Stimulated activated effector memory CD8-positive, alpha-beta T cell treated with anti-CD3 and anti-CD28 coated beads, Interleukin-12 subunit alpha, Interleukin-12 subunit beta, amount 100 ng/mL, for 72 hours (primary cell): Measurements from ENCODE around the gene SERPINF2.
A peak's percentile ranks its signal among the peaks of the same experiment; 100 is the strongest.
"Not testable (repeated sequence)": the region's sequence is repeated elsewhere in the genome, so short reads cannot be mapped to it uniquely, and the experiment has no call there.

Source experiments
- ATAC-seq: fragments of 150-1000 bp; cut with Tn5 transposase; 2 replicates; pipeline ENCODE4 v1.10.0; 2021
- DNase-seq, 2 donors: peaks; one replicate each; pipeline ENCODE4 v3.0.0; 2021 to 2022; ENCODE audit warnings: low spot score in 2 of 2
- H3K27ac Mint-ChIP-seq: one replicate; pipeline ENCODE4 v1.8.0; 2022; ENCODE audit warnings: mild to moderate bottlenecking, mixed read lengths
- H3K36me3 Mint-ChIP-seq: one replicate; pipeline ENCODE4 v1.8.0; 2022; ENCODE audit warnings: mild to moderate bottlenecking, mixed read lengths
- H3K4me1 Mint-ChIP-seq: one replicate; pipeline ENCODE4 v1.8.0; 2022; ENCODE audit warnings: mixed read lengths
- H3K4me3 Mint-ChIP-seq: one replicate; pipeline ENCODE4 v1.8.0; 2022; ENCODE audit warnings: mild to moderate bottlenecking, mixed read lengths
- H3K9me3 Mint-ChIP-seq: one replicate; pipeline ENCODE4 v1.8.0; 2022; ENCODE audit warnings: mixed read lengths

Gene SERPINF2

GRCh38 chr17:1776857-1777256, 34.2 kb downstream of the SERPINF2 start:
- Mint-ChIP-seq H3K4me1 (peaks cover 5% of the 10 kb centered on the region), H3K9me3 (no peaks in the 10 kb centered on the region), H3K4me3 (no peak overlapping the region), H3K27ac (peak overlapping the region; percentile 71), H3K36me3 (peaks cover 27% of the 10 kb centered on the region)
- ATAC-seq = no peak
- DNase-seq = no peak

GRCh38 chr17:1779571-1780131, 37.0 kb downstream of the SERPINF2 start:
- Mint-ChIP-seq H3K36me3 (peaks cover 53% of the 10 kb centered on the region), H3K27ac (no peak overlapping the region), H3K9me3 (no peaks in the 10 kb centered on the region), H3K4me1 (no peaks in the 10 kb centered on the region), H3K4me3 (no peak overlapping the region)
- DNase-seq (no peak), ATAC-seq (no peak)

GRCh38 chr17:1782171-1782567, 39.5 kb downstream of the SERPINF2 start:
- DNase-seq = no peak
- Mint-ChIP-seq H3K27ac (peak overlapping the region; percentile 34), H3K9me3 (no peaks in the 10 kb centered on the region), H3K4me3 (no peak overlapping the region), H3K36me3 (peaks cover 75% of the 10 kb centered on the region), H3K4me1 (no peaks in the 10 kb centered on the region)
- no peak for ATAC-seq

GRCh38 chr17:1783271-1783670, 40.6 kb downstream of the SERPINF2 start:
- no peak for DNase-seq
- no peaks in the 10 kb centered on the region for H3K4me1 Mint-ChIP-seq
- H3K27ac Mint-ChIP-seq = no peak overlapping the region
- no peak for ATAC-seq
- peaks cover 79% of the 10 kb centered on the region for H3K36me3 Mint-ChIP-seq
- H3K9me3 Mint-ChIP-seq = no peaks in the 10 kb centered on the region
- H3K4me3 Mint-ChIP-seq = no peak overlapping the region

GRCh38 chr17:1783834-1784611, 41.4 kb downstream of the SERPINF2 start:
- no peaks in the 10 kb centered on the region for H3K4me1 Mint-ChIP-seq
- H3K27ac Mint-ChIP-seq = no peak overlapping the region
- no peaks in the 10 kb centered on the region for H3K9me3 Mint-ChIP-seq
- DNase-seq (no peak), ATAC-seq (no peak)
- H3K36me3 Mint-ChIP-seq = peaks cover 78% of the 10 kb centered on the region
- no peak overlapping the region for H3K4me3 Mint-ChIP-seq

GRCh38 chr17:1785930-1786329, 43.3 kb downstream of the SERPINF2 start:
- H3K36me3 Mint-ChIP-seq = peaks cover 61% of the 10 kb centered on the region
- H3K4me3 Mint-ChIP-seq = no peak overlapping the region
- no peaks in the 10 kb centered on the region for H3K9me3 Mint-ChIP-seq
- ATAC-seq (no peak), DNase-seq (no peak)
- no peaks in the 10 kb centered on the region for H3K4me1 Mint-ChIP-seq
- H3K27ac Mint-ChIP-seq = no peak overlapping the region

GRCh38 chr17:1786708-1787107, 44.0 kb downstream of the SERPINF2 start:
- peaks cover 53% of the 10 kb centered on the region for H3K36me3 Mint-ChIP-seq
- ATAC-seq (no peak), DNase-seq (no peak)
- H3K4me3 Mint-ChIP-seq = no peak overlapping the region
- H3K4me1 Mint-ChIP-seq = no peaks in the 10 kb centered on the region
- peak overlapping the region; percentile 61 for H3K27ac Mint-ChIP-seq
- no peaks in the 10 kb centered on the region for H3K9me3 Mint-ChIP-seq

GRCh38 chr17:1787301-1787902, 44.7 kb downstream of the SERPINF2 start:
- Mint-ChIP-seq H3K4me1 (no peaks in the 10 kb centered on the region), H3K36me3 (peaks cover 46% of the 10 kb centered on the region), H3K9me3 (no peaks in the 10 kb centered on the region), H3K27ac (peak overlapping the region; percentile 61), H3K4me3 (no peak overlapping the region)
- DNase-seq (no peak), ATAC-seq (no peak)

- no peak for ATAC-seq
- peaks cover 23% of the 10 kb centered on the region for H3K36me3 Mint-ChIP-seq
Measured at GRCh38 chr17:1789936-1790335, 47.3 kb downstream of the SERPINF2 start.

GRCh38 chr17:1792495-1793446, 50.1 kb downstream of the SERPINF2 start:
- Mint-ChIP-seq H3K27ac (no peak overlapping the region), H3K4me1 (peaks cover 10% of the 10 kb centered on the region), H3K9me3 (no peaks in the 10 kb centered on the region), H3K36me3 (peaks cover 10% of the 10 kb centered on the region), H3K4me3 (no peak overlapping the region)
- DNase-seq = no peak
- no peak for ATAC-seq

More at GRCh38 chr17:1789936-1790335, 47.3 kb downstream of the SERPINF2 start:
- DNase-seq = no peak
- H3K4me1 Mint-ChIP-seq = peaks cover under 1% of the 10 kb centered on the region
- H3K27ac Mint-ChIP-seq = no peak overlapping the region
- H3K4me3 Mint-ChIP-seq = no peak overlapping the region
- no peaks in the 10 kb centered on the region for H3K9me3 Mint-ChIP-seq

GRCh38 chr17:1793447-1793806, 50.8 kb downstream of the SERPINF2 start:
- H3K9me3 Mint-ChIP-seq = no peaks in the 10 kb centered on the region
- H3K36me3 Mint-ChIP-seq = peaks cover 17% of the 10 kb centered on the region
- H3K27ac Mint-ChIP-seq = no peak overlapping the region
- H3K4me1 Mint-ChIP-seq = peaks cover 10% of the 10 kb centered on the region
- no peak overlapping the region for H3K4me3 Mint-ChIP-seq
- DNase-seq (no peak), ATAC-seq (no peak)

GRCh38 chr17:1796800-1797199, 54.1 kb downstream of the SERPINF2 start:
- DNase-seq = no peak
- no peaks in the 10 kb centered on the region for H3K9me3 Mint-ChIP-seq
- H3K36me3 Mint-ChIP-seq = peaks cover 50% of the 10 kb centered on the region
- H3K27ac Mint-ChIP-seq = peak overlapping the region; percentile 69
- no peak overlapping the region for H3K4me3 Mint-ChIP-seq
- peaks cover 10% of the 10 kb centered on the region for H3K4me1 Mint-ChIP-seq
- no peak for ATAC-seq

GRCh38 chr17:1797323-1797722, 54.7 kb downstream of the SERPINF2 start:
- DNase-seq (no peak), ATAC-seq (no peak)
- peaks cover 55% of the 10 kb centered on the region for H3K36me3 Mint-ChIP-seq
- peaks cover 10% of the 10 kb centered on the region for H3K4me1 Mint-ChIP-seq
- no peak overlapping the region for H3K4me3 Mint-ChIP-seq
- peak overlapping the region; percentile 69 for H3K27ac Mint-ChIP-seq
- H3K9me3 Mint-ChIP-seq = no peaks in the 10 kb centered on the region

- not testable (repeated sequence) for H3K9me3 Mint-ChIP-seq, DNase-seq, H3K4me3 Mint-ChIP-seq, ATAC-seq
- Mint-ChIP-seq H3K36me3 (peaks cover 60% of the 10 kb centered on the region), H3K4me1 (peaks cover 10% of the 10 kb centered on the region), H3K27ac (peak overlapping the region; percentile 69)
Measured at GRCh38 chr17:1797846-1798245, 55.2 kb downstream of the SERPINF2 start.

GRCh38 chr17:1800240-1800639, 57.6 kb downstream of the SERPINF2 start:
- DNase-seq = no peak
- peaks cover 84% of the 10 kb centered on the region for H3K36me3 Mint-ChIP-seq
- ATAC-seq = no peak
- H3K4me1 Mint-ChIP-seq = peaks cover 6% of the 10 kb centered on the region
- H3K27ac Mint-ChIP-seq = no peak overlapping the region
- no peak overlapping the region for H3K4me3 Mint-ChIP-seq
- no peaks in the 10 kb centered on the region for H3K9me3 Mint-ChIP-seq
